ENCODE results near the gene NPAS3. TPM values are rescaled to one million over a fixed set of nuclear protein-coding genes. Genes with fewer than 3 reads are reported as not detected.
A peak's percentile ranks its signal among the peaks of the same experiment; 100 is the strongest.

Gene NPAS3
- total RNA-seq, 1 donor: 0.36 TPM

GRCh38 chr14:33294419-33294818 is 355.7 kb downstream of the NPAS3 start:
- no peak for DNase-seq (ENCODE audit: low read depth)
- TF ChIP-seq, protein P1, sequence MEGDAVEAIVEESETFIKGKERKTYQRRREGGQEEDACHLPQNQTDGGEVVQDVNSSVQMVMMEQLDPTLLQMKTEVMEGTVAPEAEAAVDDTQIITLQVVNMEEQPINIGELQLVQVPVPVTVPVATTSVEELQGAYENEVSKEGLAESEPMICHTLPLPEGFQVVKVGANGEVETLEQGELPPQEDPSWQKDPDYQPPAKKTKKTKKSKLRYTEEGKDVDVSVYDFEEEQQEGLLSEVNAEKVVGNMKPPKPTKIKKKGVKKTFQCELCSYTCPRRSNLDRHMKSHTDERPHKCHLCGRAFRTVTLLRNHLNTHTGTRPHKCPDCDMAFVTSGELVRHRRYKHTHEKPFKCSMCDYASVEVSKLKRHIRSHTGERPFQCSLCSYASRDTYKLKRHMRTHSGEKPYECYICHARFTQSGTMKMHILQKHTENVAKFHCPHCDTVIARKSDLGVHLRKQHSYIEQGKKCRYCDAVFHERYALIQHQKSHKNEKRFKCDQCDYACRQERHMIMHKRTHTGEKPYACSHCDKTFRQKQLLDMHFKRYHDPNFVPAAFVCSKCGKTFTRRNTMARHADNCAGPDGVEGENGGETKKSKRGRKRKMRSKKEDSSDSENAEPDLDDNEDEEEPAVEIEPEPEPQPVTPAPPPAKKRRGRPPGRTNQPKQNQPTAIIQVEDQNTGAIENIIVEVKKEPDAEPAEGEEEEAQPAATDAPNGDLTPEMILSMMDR (IDR thresholded peaks at IDR 0.05; ENCODE audit: insufficient read depth, low read length): no peak
- no peak overlapping the region for H3K4me3 ChIP-seq (ENCODE audit: low read depth, low read length)

DNA sequence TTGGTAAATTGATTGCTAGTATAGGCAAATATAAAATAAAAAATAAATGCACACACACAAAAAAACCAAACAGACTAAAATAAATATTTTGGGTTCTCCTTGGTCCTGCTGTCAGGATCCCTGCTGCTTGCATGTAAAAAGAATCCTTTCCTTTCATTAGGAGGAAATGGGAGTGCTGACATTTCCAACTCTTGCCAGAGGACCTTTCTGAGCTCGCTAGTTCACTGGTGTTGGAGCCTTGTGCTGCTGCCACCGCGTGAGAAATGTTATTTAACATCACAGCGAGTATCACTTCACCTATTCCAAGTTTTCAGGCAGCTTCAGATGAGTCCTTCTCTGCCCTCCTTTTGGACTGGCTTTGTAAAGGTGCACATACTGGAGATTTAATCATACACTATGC is 358.9 kb downstream of the NPAS3 start:
- DNase-seq (ENCODE audit: low read depth): no peak
- TF ChIP-seq, protein P1 (IDR thresholded peaks at IDR 0.05; ENCODE audit: insufficient read depth, low read length): no peak
- no peak overlapping the region for H3K4me3 ChIP-seq (ENCODE audit: low read depth, low read length)

DNA sequence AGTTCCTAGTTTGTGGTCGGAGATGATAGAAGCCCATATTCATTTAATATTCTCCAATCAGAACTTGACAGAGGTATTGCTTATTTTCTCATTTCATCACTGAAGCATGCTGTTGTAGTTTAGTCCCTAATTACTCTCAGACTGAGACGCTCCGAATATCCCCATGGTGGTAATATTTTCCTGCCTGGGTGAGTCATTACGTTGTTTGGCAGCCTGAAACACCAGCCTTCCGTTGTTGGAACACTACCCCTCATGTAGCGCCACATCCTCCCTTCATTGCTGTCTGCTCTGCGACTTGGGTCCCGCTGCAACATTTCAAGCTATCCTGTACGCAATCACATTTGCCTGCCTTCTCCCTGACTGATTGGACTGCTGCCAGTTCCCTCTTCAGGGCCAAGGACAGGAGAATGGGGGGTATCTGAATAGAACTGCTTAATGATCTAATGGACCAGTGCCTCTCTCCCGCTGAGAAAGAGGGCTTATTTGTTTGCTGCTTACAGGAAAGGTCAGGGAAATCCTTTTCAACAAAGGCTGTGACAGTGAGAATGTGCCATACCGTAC is 369.1 kb downstream of the NPAS3 start:
- DNase-seq (ENCODE audit: low read depth): peak; percentile 53
- TF ChIP-seq, protein P1 (IDR thresholded peaks at IDR 0.05; ENCODE audit: insufficient read depth, low read length): no peak
- H3K4me3 ChIP-seq (ENCODE audit: low read depth, low read length): no peak overlapping the region

- TF ChIP-seq, protein P1 (IDR thresholded peaks at IDR 0.05; ENCODE audit: insufficient read depth, low read length): no peak
- no peak for DNase-seq (ENCODE audit: low read depth)
- H3K4me3 ChIP-seq (ENCODE audit: low read depth, low read length): no peak overlapping the region
Observed at GRCh38 chr14:33309106-33309505, 370.4 kb downstream of the NPAS3 start.

DNA sequence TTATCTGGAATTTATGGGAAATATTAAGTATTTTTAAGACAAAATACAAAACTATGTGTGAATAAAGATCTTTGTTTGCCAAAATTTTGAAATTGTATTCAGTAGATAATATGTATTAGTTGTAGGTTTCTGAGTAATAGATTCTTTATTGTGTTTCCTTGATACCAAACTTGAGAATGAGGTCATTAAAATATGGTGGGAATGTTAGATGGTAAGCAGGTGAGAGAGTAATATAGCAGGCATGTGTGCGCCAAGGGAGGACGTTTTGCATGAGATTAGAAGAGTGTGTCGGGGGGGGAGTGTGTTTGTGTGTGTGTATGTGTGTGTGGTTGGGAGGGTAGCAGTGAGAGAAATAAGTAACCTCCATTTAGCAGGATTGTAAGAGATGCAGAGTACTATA is 376.5 kb downstream of the NPAS3 start:
- no peak for DNase-seq (ENCODE audit: low read depth)
- no peak overlapping the region for H3K4me3 ChIP-seq (ENCODE audit: low read depth, low read length)
- TF ChIP-seq, protein P1 (IDR thresholded peaks at IDR 0.05; ENCODE audit: insufficient read depth, low read length): no peak

GRCh38 chr14:33315721-33316120 is 377.0 kb downstream of the NPAS3 start:
- DNase-seq (ENCODE audit: low read depth): no peak
- H3K4me3 ChIP-seq (ENCODE audit: low read depth, low read length): no peak overlapping the region
- TF ChIP-seq, protein P1 (IDR thresholded peaks at IDR 0.05; ENCODE audit: insufficient read depth, low read length): no peak

GRCh38 chr14:33317675-33318074 is 379.0 kb downstream of the NPAS3 start:
- no peak for DNase-seq (ENCODE audit: low read depth)
- no peak overlapping the region for H3K4me3 ChIP-seq (ENCODE audit: low read depth, low read length)
- TF ChIP-seq, protein P1 (IDR thresholded peaks at IDR 0.05; ENCODE audit: insufficient read depth, low read length): no peak
